ENCODE data around the gene MBOAT1.
A peak's percentile ranks its signal among the peaks of the same experiment; 100 is the strongest.

The MBOAT1 gene

GRCh38 chr6:20211037-20211940 is 980 bp downstream of the MBOAT1 start:
- no peak for TF ChIP-seq CTCF (IDR thresholded peaks at IDR 0.05; ENCODE audit: low read depth, low read length, missing control alignments)
- Histone ChIP-seq H3K36me3 (replicated peaks) (no peaks in the 10 kb centered on the region), H3K27ac (no peak overlapping the region), H3K27me3 (replicated peaks) (no peaks in the 10 kb centered on the region), H3K4me3 (ENCODE audit: low read depth, low read length) (peak overlapping the region; percentile 88)
- DNase-seq: no peak
- in situ Hi-C loops (cut with HindIII; ENCODE audit: low pct_ligation_motif_present, low sequenced_read_pairs): no loop called here

GRCh38 chr6:20210158-20210557 is 2.1 kb downstream of the MBOAT1 start:
- Histone ChIP-seq H3K27me3 (replicated peaks) (no peaks in the 10 kb centered on the region), H3K36me3 (replicated peaks) (no peaks in the 10 kb centered on the region), H3K27ac (no peak overlapping the region), H3K4me3 (ENCODE audit: low read depth, low read length) (no peak overlapping the region)
- in situ Hi-C loops (cut with HindIII; ENCODE audit: low pct_ligation_motif_present, low sequenced_read_pairs): no loop called here
- no peak for TF ChIP-seq CTCF (IDR thresholded peaks at IDR 0.05; ENCODE audit: low read depth, low read length, missing control alignments)
- DNase-seq: no peak

- in situ Hi-C loops (cut with HindIII; ENCODE audit: low pct_ligation_motif_present, low sequenced_read_pairs): no loop called here
- no peaks in the 10 kb centered on the region for H3K27me3 ChIP-seq (replicated peaks)
- H3K36me3 ChIP-seq (replicated peaks): no peaks in the 10 kb centered on the region
- H3K4me3 ChIP-seq (ENCODE audit: low read depth, low read length): no peak overlapping the region
- DNase-seq: no peak
- no peak for TF ChIP-seq CTCF (IDR thresholded peaks at IDR 0.05; ENCODE audit: low read depth, low read length, missing control alignments)
- H3K27ac ChIP-seq: no peak overlapping the region
Measured at GRCh38 chr6:20208687-20209378, 3.4 kb downstream of the MBOAT1 start.

GRCh38 chr6:20207088-20207418 is 5.2 kb downstream of the MBOAT1 start:
- no peak for TF ChIP-seq CTCF (IDR thresholded peaks at IDR 0.05; ENCODE audit: low read depth, low read length, missing control alignments)
- DNase-seq: no peak
- no peaks in the 10 kb centered on the region for H3K36me3 ChIP-seq (replicated peaks)
- H3K27ac ChIP-seq: no peak overlapping the region
- H3K4me3 ChIP-seq (ENCODE audit: low read depth, low read length): no peak overlapping the region
- no peaks in the 10 kb centered on the region for H3K27me3 ChIP-seq (replicated peaks)
- in situ Hi-C loops (cut with HindIII; ENCODE audit: low pct_ligation_motif_present, low sequenced_read_pairs): no loop called here

GRCh38 chr6:20205722-20206161 is 6.5 kb downstream of the MBOAT1 start:
- Histone ChIP-seq H3K27me3 (replicated peaks) (no peaks in the 10 kb centered on the region), H3K36me3 (replicated peaks) (no peaks in the 10 kb centered on the region), H3K27ac (no peak overlapping the region), H3K4me3 (ENCODE audit: low read depth, low read length) (no peak overlapping the region)
- TF ChIP-seq CTCF (IDR thresholded peaks at IDR 0.05; ENCODE audit: low read depth, low read length, missing control alignments): no peak
- DNase-seq: no peak
- in situ Hi-C loops (cut with HindIII; ENCODE audit: low pct_ligation_motif_present, low sequenced_read_pairs): no loop called here

Data from brain microvascular endothelial cell (primary cell).